Activated CD4-positive, alpha-beta memory T cell treated with anti-CD3 and anti-CD28 coated beads, Interleukin-2, amount 10 ng/mL, durations not matched to agents 7 days and 5 days (primary cell): ENCODE measurements around the gene ZDHHC14. TPM values are rescaled to one million over a fixed set of nuclear protein-coding genes. Genes with fewer than 3 reads are reported as not detected.
"Not testable (repeated sequence)": the region's sequence is repeated elsewhere in the genome, so short reads cannot be mapped to it uniquely, and the experiment has no call there.

Source experiments
- CTCF ChIA-PET: fragments of 350-600 bp; sonication (Branson Sonifier 250); formaldehyde crosslinking; loops from one replicate; lab custom pipeline; 2021; ENCODE audit warnings: antibody characterized with exemption, inconsistent platforms; lab: Charles Lee
- POLR2A ChIA-PET: fragments of 350-600 bp; sonication (Branson Sonifier 250); formaldehyde crosslinking; loops from one replicate; lab custom pipeline; 2021; ENCODE audit warnings: antibody characterized with exemption; lab: Charles Lee
- DNase-seq: peaks from one replicate; pipeline ENCODE4 v3.0.0-alpha.2; 2020
- H3K27ac Mint-ChIP-seq: one replicate; pipeline ENCODE4 v1.8.0; 2021; ENCODE audit warnings: mild to moderate bottlenecking, mixed read lengths
- H3K27me3 Mint-ChIP-seq: one replicate; pipeline ENCODE4 v1.8.0; 2021; ENCODE audit warnings: mixed read lengths
- H3K36me3 Mint-ChIP-seq: one replicate; pipeline ENCODE4 v1.8.0; 2021; ENCODE audit warnings: low read depth, mixed read lengths
- H3K4me1 Mint-ChIP-seq: one replicate; pipeline ENCODE4 v1.8.0; 2021; ENCODE audit warnings: mixed read lengths
- H3K4me3 Mint-ChIP-seq: one replicate; pipeline ENCODE4 v1.8.0; 2021; ENCODE audit warnings: mild to moderate bottlenecking, mixed read lengths
- H3K9me3 Mint-ChIP-seq: one replicate; pipeline ENCODE4 v1.8.0; 2021; ENCODE audit warnings: mixed read lengths
- total RNA-seq, 2 experiments: library from RNA; stranded (reverse); gene quantifications; one replicate each; pipeline ENCODE4 v1.2.3, GENCODE V29; 2021

The ZDHHC14 gene
- total RNA-seq: 1 to 10 TPM; 8.1 to 8.7 TPM

DNA sequence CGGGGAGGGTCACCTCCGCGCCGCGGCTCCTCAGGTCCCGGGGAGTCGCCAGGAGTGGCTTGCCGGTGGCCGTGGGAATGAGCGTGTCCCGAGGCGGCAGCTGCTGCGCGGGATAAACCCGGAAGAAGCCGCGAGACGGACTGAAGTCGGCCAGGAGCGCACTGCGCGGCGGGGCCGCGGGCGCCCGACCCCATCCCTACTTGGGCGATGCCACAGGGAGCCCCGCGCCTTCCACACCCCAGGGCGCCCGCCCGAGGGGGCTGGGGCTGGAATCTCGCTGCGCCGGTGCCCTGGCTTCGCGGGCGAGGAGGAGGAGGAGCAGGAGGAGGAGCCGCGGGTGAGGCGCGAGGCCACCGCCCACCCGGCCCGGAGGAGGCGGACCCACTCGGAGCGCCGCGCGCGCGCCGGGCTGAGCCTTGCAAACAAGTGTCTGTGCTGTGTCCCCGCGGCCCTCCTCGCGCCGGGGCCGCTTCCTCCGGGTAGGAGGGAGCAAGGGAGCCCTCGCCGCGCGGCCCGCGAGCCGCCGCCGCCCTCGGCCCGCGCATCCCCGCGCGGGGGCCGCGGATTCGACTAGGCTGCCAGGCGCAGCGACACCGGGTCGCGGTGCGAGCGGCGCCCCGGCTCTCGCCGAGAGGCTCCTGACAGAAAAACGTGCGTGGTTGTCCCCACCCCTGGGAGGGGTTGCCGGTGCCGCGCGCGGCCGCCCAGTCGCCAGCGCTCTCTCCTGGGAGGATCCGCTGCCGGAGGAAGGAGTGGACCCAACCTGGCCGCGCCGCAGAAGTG is at the start of gene ZDHHC14:
TSS of gene ZDHHC14 (plus strand) at position 412 of the 783 bp plus-strand sequence.
- Mint-ChIP-seq H3K9me3 (no peaks in the 10 kb centered on the region), H3K27me3 (peaks cover 6% of the 10 kb centered on the region), H3K4me3 (peak within 1 kb of the TSS; percentile 83), H3K36me3 (peaks cover 7% of the 10 kb centered on the region), H3K27ac (peak within 1 kb of the TSS; percentile 65), H3K4me1 (peaks cover 35% of the 10 kb centered on the region)
- DNase-seq: peak; percentile 91
- POLR2A ChIA-PET: interaction anchor here (0.6 to 3.1 kb wide), 14 partner anchors 11 to 216 kb away, joined by 3 to 53 read pairs (median 4); partner anchors contain the start of gene TMEM242
- CTCF ChIA-PET: interaction anchor here (1.2 to 1.6 kb wide), 3 partner anchors 66 to 286 kb away, joined by 3 to 5 read pairs (median 3); no protein-coding TSS in a partner anchor

GRCh38 chr6:157332813-157333212 is 48.2 kb upstream of the ZDHHC14 start:
- Mint-ChIP-seq H3K4me1 (peaks cover 19% of the 10 kb centered on the region), H3K4me3 (no peak overlapping the region), H3K36me3 (no peaks in the 10 kb centered on the region), H3K27me3 (peaks cover 49% of the 10 kb centered on the region), H3K9me3 (no peaks in the 10 kb centered on the region), H3K27ac (no peak overlapping the region)
- ChIA-PET POLR2A (interaction anchor here (1.9 kb wide), 1 partner anchor 9 kb away, joined by 9 read pairs; the partner anchor contains the start of gene TMEM242), CTCF (interaction anchor here (9.1 kb wide), 1 partner anchor 16 kb away, joined by 88 read pairs; no protein-coding TSS in a partner anchor)
- no peak for DNase-seq

DNA sequence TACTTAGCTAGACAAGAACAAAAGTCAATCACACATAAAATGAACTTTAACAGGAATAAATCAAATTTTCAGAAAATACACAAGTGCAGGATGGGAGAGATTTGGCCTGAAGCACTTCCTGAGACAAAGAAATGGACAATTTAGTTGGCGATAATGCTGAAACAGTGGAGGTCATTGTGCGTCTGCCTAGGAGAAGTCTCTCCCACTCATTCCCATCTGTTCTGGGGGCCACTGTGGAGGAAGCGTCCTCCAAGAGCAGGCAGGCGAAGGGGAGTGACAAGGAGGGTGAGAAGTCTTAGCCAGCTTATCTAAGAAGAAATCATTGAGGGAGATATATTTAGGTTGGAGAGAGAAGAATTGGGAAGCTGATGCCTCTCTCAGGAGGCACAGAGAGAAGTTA is 47.5 kb upstream of the ZDHHC14 start:
- Mint-ChIP-seq H3K4me3 (no peak overlapping the region), H3K9me3 (no peaks in the 10 kb centered on the region), H3K27ac (no peak overlapping the region), H3K36me3 (no peaks in the 10 kb centered on the region), H3K4me1 (peaks cover 13% of the 10 kb centered on the region), H3K27me3 (peaks cover 47% of the 10 kb centered on the region)
- no peak for DNase-seq
- CTCF ChIA-PET: interaction anchor here (0.8 to 9.1 kb wide), 6 partner anchors 9 to 335 kb away, joined by 3 to 88 read pairs (median 7); no protein-coding TSS in a partner anchor
- POLR2A ChIA-PET: interaction anchor here (1.9 kb wide), 1 partner anchor 10 kb away, joined by 9 read pairs; the partner anchor contains the start of gene TMEM242

DNA sequence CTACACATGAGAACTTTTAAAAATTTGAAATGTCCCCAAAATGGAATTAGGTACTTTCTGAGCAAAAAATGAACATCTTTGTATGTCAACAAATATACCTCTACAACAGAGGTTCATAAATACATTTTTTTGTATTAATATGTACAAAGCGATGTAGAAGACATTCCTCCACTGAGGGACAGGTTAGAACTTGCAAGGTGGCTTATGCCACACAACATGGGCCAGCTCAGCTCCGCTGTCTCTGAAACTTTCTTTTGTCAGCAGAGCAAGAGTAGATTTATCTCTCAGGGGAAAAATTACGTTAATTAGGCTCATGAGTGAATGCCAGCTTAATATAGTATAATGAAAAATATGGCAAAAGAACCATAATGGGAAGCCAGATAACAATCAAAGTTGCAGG is 47.0 kb upstream of the ZDHHC14 start:
- POLR2A ChIA-PET: interaction anchor here (1.9 kb wide), 1 partner anchor 10 kb away, joined by 9 read pairs; the partner anchor contains the start of gene TMEM242
- H3K27me3 Mint-ChIP-seq: peaks cover 48% of the 10 kb centered on the region

GRCh38 chr6:157335829-157336228 is 45.2 kb upstream of the ZDHHC14 start:
- DNase-seq: no peak
- Mint-ChIP-seq H3K27me3 (peaks cover 47% of the 10 kb centered on the region), H3K9me3 (no peaks in the 10 kb centered on the region), H3K4me3 (no peak overlapping the region), H3K4me1 (peaks cover 2% of the 10 kb centered on the region), H3K36me3 (no peaks in the 10 kb centered on the region), H3K27ac (no peak overlapping the region)
- ChIA-PET POLR2A (interaction anchor here (0.8 kb wide), 1 partner anchor 498 kb away, joined by 5 read pairs; no protein-coding TSS in a partner anchor), CTCF (interaction anchor here (1.0 to 9.1 kb wide), 5 partner anchors 10 to 538 kb away, joined by 3 to 88 read pairs (median 4); no protein-coding TSS in a partner anchor)

More for the DNA sequence above, 47.0 kb upstream of the ZDHHC14 start:
- DNase-seq: no peak
- CTCF ChIA-PET: interaction anchor here (0.6 to 9.1 kb wide), 9 partner anchors 9 to 656 kb away, joined by 3 to 88 read pairs (median 5); no protein-coding TSS in a partner anchor
- Mint-ChIP-seq H3K36me3 (no peaks in the 10 kb centered on the region), H3K4me3 (no peak overlapping the region), H3K27ac (no peak overlapping the region), H3K9me3 (no peaks in the 10 kb centered on the region), H3K4me1 (peaks cover 10% of the 10 kb centered on the region)

GRCh38 chr6:157337276-157337675 is 43.7 kb upstream of the ZDHHC14 start:
- POLR2A ChIA-PET, H3K36me3 Mint-ChIP-seq, DNase-seq, H3K9me3 Mint-ChIP-seq, H3K4me3 Mint-ChIP-seq, H3K4me1 Mint-ChIP-seq, H3K27ac Mint-ChIP-seq: not testable (repeated sequence)
- peaks cover 54% of the 10 kb centered on the region for H3K27me3 Mint-ChIP-seq
- CTCF ChIA-PET: interaction anchor here (1.3 to 9.1 kb wide), 3 partner anchors 12 to 329 kb away, joined by 3 to 88 read pairs (median 25); no protein-coding TSS in a partner anchor

- DNase-seq: no peak
- ChIA-PET CTCF (interaction anchor here (1.3 to 9.1 kb wide), 3 partner anchors 12 to 329 kb away, joined by 3 to 88 read pairs (median 25); no protein-coding TSS in a partner anchor), POLR2A (interaction anchor here (0.8 kb wide), 1 partner anchor 15 kb away, joined by 3 read pairs; the partner anchor contains the start of gene TMEM242)
- Mint-ChIP-seq H3K4me3 (no peak overlapping the region), H3K27me3 (peaks cover 54% of the 10 kb centered on the region), H3K9me3 (no peaks in the 10 kb centered on the region), H3K4me1 (peaks cover 2% of the 10 kb centered on the region), H3K27ac (no peak overlapping the region), H3K36me3 (no peaks in the 10 kb centered on the region)
Observed at GRCh38 chr6:157337751-157338150, 43.2 kb upstream of the ZDHHC14 start.

- H3K36me3 Mint-ChIP-seq: no peaks in the 10 kb centered on the region
- H3K27ac Mint-ChIP-seq: no peak overlapping the region
- no peak overlapping the region for H3K4me3 Mint-ChIP-seq
- H3K9me3 Mint-ChIP-seq: no peaks in the 10 kb centered on the region
- ChIA-PET POLR2A (no interaction called here), CTCF (interaction anchor here (1.1 kb wide), 1 partner anchor 274 kb away, joined by 3 read pairs; no protein-coding TSS in a partner anchor)
- peaks cover 2% of the 10 kb centered on the region for H3K4me1 Mint-ChIP-seq
- peaks cover 56% of the 10 kb centered on the region for H3K27me3 Mint-ChIP-seq
- DNase-seq: no peak
Observed at GRCh38 chr6:157339432-157339831, 41.6 kb upstream of the ZDHHC14 start.

DNA sequence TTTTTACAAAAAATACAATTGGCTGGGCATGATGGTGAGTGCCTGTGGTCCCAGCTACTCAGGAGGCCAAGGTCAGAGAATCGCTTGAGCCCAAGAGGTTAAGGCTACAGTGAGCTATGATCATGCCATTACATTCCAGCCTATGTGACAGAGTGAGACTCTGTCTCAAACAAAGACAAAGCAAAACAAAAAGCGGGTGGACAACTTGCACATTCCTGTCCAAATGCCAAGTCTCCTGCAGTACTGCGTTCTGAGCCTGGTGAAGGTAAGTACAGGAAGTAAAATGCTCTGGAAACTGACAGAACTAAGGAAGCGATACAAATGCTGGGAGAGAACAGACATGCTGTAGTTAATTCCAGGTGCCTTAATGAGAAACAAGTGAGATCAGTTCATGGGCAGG is 37.3 kb upstream of the ZDHHC14 start:
- Mint-ChIP-seq H3K9me3 (no peaks in the 10 kb centered on the region), H3K4me3 (no peak overlapping the region), H3K36me3 (no peaks in the 10 kb centered on the region), H3K27me3 (peaks cover 70% of the 10 kb centered on the region), H3K4me1 (no peaks in the 10 kb centered on the region), H3K27ac (no peak overlapping the region)
- CTCF ChIA-PET: interaction anchor here (1.0 to 1.5 kb wide), 2 partner anchors 9 to 10 kb away, joined by 3 read pairs; no protein-coding TSS in a partner anchor
- DNase-seq: no peak
- POLR2A ChIA-PET: interaction anchor here (0.9 to 1.2 kb wide), 2 partner anchors 21 to 36 kb away, joined by 3 read pairs; no protein-coding TSS in a partner anchor

GRCh38 chr6:157346373-157346772 is 34.6 kb upstream of the ZDHHC14 start:
- CTCF ChIA-PET: no interaction called here
- POLR2A ChIA-PET: no interaction called here
- Mint-ChIP-seq H3K36me3 (no peaks in the 10 kb centered on the region), H3K4me3 (no peak overlapping the region), H3K27me3 (peaks cover 67% of the 10 kb centered on the region), H3K4me1 (no peaks in the 10 kb centered on the region), H3K9me3 (no peaks in the 10 kb centered on the region), H3K27ac (no peak overlapping the region)
- no peak for DNase-seq

DNA sequence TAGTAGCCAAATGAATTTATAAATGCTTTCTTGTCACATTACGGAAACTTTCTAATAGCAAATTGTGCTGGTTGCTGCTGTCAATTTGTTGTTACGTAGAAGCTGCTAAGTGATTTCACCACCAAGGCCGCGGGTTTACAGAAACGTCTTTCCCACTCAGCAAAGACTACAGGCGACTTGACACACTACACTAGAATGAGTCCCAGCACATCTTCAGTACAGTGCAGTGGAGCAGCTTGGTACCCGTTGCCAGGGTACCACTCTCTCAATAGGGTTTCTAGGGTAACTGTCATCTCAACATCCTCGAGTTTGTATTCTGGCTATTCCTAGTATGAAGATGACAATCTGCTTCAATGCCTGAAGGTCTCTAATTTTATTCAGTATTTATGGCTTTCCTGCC is 22.7 kb upstream of the ZDHHC14 start:
- Mint-ChIP-seq H3K36me3 (no peaks in the 10 kb centered on the region), H3K4me1 (no peaks in the 10 kb centered on the region), H3K27me3 (peaks cover 29% of the 10 kb centered on the region), H3K4me3 (no peak overlapping the region), H3K27ac (no peak overlapping the region), H3K9me3 (no peaks in the 10 kb centered on the region)
- no peak for DNase-seq
- ChIA-PET CTCF (interaction anchor here (0.7 to 1.1 kb wide), 2 partner anchors 30 to 44 kb away, joined by 3 to 5 read pairs; no protein-coding TSS in a partner anchor), POLR2A (no interaction called here)

DNA sequence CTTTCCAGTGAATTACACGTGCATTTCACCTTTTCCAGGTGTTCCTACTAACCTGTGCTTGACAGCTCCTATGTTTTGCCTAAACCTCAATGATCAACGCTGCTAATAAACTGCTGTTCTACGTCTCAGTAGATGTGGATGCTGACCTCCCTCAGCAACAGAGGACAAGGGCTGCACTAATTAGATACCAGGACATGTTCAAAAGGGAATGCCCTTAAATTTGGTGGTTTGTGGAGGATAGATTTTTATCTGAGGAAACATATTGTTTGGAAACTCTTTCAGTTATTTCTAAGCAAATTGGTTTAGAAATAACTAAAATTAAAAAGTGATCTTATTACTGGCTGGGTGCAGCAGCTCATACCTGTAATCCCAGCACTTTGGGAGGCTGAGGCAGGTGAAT is 19.1 kb upstream of the ZDHHC14 start:
- H3K36me3 Mint-ChIP-seq: no peaks in the 10 kb centered on the region
- no peak overlapping the region for H3K4me3 Mint-ChIP-seq
- H3K27me3 Mint-ChIP-seq: peaks cover 30% of the 10 kb centered on the region
- H3K9me3 Mint-ChIP-seq: no peaks in the 10 kb centered on the region
- no peak overlapping the region for H3K27ac Mint-ChIP-seq
- no peaks in the 10 kb centered on the region for H3K4me1 Mint-ChIP-seq
- no peak for DNase-seq
- ChIA-PET POLR2A (interaction anchor here (1.9 kb wide), 1 partner anchor 18 kb away, joined by 8 read pairs; no protein-coding TSS in a partner anchor), CTCF (no interaction called here)
